Mesenchymal stem cell (in vitro differentiated cells and primary cell): ENCODE measurements around the gene DLX1.
A peak's percentile ranks its signal among the peaks of the same experiment; 100 is the strongest.

Source experiments
- DNase-seq: peaks from one replicate; pipeline ENCODE4 v3.0.0-alpha.2; 2013
- H2AFZ ChIP-seq: one replicate; pipeline ENCODE4 v1.6.1; 2013; ENCODE audit warnings: low read depth, mild to moderate bottlenecking, control low read depth, inconsistent platforms, low read length, moderate library complexity
- H2AK5ac ChIP-seq: 2 replicates; pipeline ENCODE4 v1.6.1; 2013; ENCODE audit warnings: low read length, moderate library complexity, mild to moderate bottlenecking, inconsistent platforms; ENCODE audit not compliant: severe bottlenecking
- H2BK120ac ChIP-seq: one replicate; pipeline ENCODE4 v1.6.1; 2013; ENCODE audit warnings: low read depth, mild to moderate bottlenecking, inconsistent platforms, low read length, moderate library complexity
- H2BK12ac ChIP-seq, 2 experiments: one replicate each; pipeline ENCODE4 v1.6.1; 2013; ENCODE audit warnings: inconsistent platforms in 2 of 2, low read length in 2 of 2, mild to moderate bottlenecking in 2 of 2, moderate library complexity in 2 of 2, control low read depth in 1 of 2
- H2BK15ac ChIP-seq: one replicate; pipeline ENCODE4 v1.6.1; 2013; ENCODE audit warnings: mild to moderate bottlenecking, low read depth, inconsistent platforms; ENCODE audit not compliant: poor library complexity, severe bottlenecking
- H2BK5ac ChIP-seq: 2 replicates; pipeline ENCODE4 v1.6.1; 2013; ENCODE audit warnings: low read depth, mild to moderate bottlenecking, low read length, control low read depth, inconsistent platforms; ENCODE audit not compliant: poor library complexity, severe bottlenecking
- H3K14ac ChIP-seq, 2 experiments: one replicate each; pipeline ENCODE4 v1.6.1; 2013; ENCODE audit warnings: inconsistent platforms in 2 of 2, low read length in 2 of 2, control low read depth in 1 of 2, mild to moderate bottlenecking in 1 of 2, moderate library complexity in 1 of 2
- H3K18ac ChIP-seq, 2 experiments: one replicate each; pipeline ENCODE4 v1.6.1; 2013; ENCODE audit warnings: inconsistent platforms in 2 of 2, low read length in 2 of 2, control low read depth in 1 of 2, low read depth in 1 of 2, mild to moderate bottlenecking in 1 of 2
- H3K23ac ChIP-seq, 2 experiments: one replicate each; pipeline ENCODE4 v1.6.1; 2013; ENCODE audit warnings: inconsistent platforms in 2 of 2, low read length in 2 of 2, mild to moderate bottlenecking in 2 of 2, moderate library complexity in 2 of 2, control low read depth in 1 of 2
- H3K27ac ChIP-seq: 2 replicates; pipeline ENCODE4 v1.5.1; 2013; ENCODE audit warnings: mild to moderate bottlenecking, moderate library complexity, low read length, control low read depth, inconsistent platforms; ENCODE audit not compliant: poor library complexity, severe bottlenecking
- H3K27me3 ChIP-seq, 2 experiments: 2 replicates each; pipeline versions ENCODE4 v1.6.1 to v1.7.0; 2013; ENCODE audit warnings: low read length in 2 of 2, mild to moderate bottlenecking in 2 of 2, moderate library complexity in 2 of 2, control low read depth in 1 of 2, inconsistent platforms in 1 of 2; ENCODE audit not compliant: control insufficient read depth in 1 of 2, insufficient read depth in 1 of 2
- H3K36me3 ChIP-seq, 2 experiments: 2 replicates each; pipeline versions ENCODE4 v1.6.1 to v1.7.0; 2013; ENCODE audit warnings: low read length in 2 of 2, control low read depth in 1 of 2, inconsistent platforms in 1 of 2, low read depth in 1 of 2, mild to moderate bottlenecking in 1 of 2; ENCODE audit not compliant: insufficient read depth in 2 of 2, control insufficient read depth in 1 of 2
- H3K4ac ChIP-seq, 2 experiments: one replicate each; pipeline ENCODE4 v1.6.1; 2013; ENCODE audit warnings: inconsistent platforms in 2 of 2, low read length in 2 of 2, mild to moderate bottlenecking in 2 of 2, moderate library complexity in 2 of 2, control low read depth in 1 of 2, low read depth in 1 of 2
- H3K4me1 ChIP-seq: 2 replicates; pipeline ENCODE4 v1.6.1; 2013; ENCODE audit warnings: low read depth, low read length, control low read depth; ENCODE audit not compliant: control insufficient read depth, insufficient read depth
- H3K4me2 ChIP-seq: 2 replicates; pipeline ENCODE4 v1.6.1; 2013; ENCODE audit warnings: low read length, mild to moderate bottlenecking, inconsistent platforms; ENCODE audit not compliant: poor library complexity, severe bottlenecking
- H3K4me3 ChIP-seq, 2 experiments: 2 replicates each; pipeline versions ENCODE4 v1.5.1 to v1.7.0; 2013; ENCODE audit warnings: low read length in 2 of 2, mild to moderate bottlenecking in 2 of 2, control low read depth in 1 of 2, low read depth in 1 of 2; ENCODE audit not compliant: insufficient read depth in 1 of 2
- H3K79me1 ChIP-seq: replicated peaks from 2 replicates; pipeline ENCODE4 v1.6.1; 2013; ENCODE audit warnings: mild to moderate bottlenecking, control low read depth, low read length, inconsistent platforms; ENCODE audit not compliant: poor library complexity, severe bottlenecking
- H3K9ac ChIP-seq: 2 replicates; pipeline ENCODE4 v1.7.0; 2013; ENCODE audit warnings: mild to moderate bottlenecking, low read length, moderate library complexity
- H3K9me3 ChIP-seq: 2 replicates; pipeline ENCODE4 v1.7.0; 2013; ENCODE audit warnings: mild to moderate bottlenecking, low read length; ENCODE audit not compliant: control insufficient read depth
- H4K8ac ChIP-seq: one replicate; pipeline ENCODE4 v1.6.1; 2013; ENCODE audit warnings: inconsistent platforms, mild to moderate bottlenecking, low read length, moderate library complexity
- H4K91ac ChIP-seq: one replicate; pipeline ENCODE4 v1.6.1; 2013; ENCODE audit warnings: mild to moderate bottlenecking, low read length, inconsistent platforms
- WGBS: methylation state at CpG from one replicate; pipeline ENCODE4 v1.1.7; 2013; ENCODE audit warnings: mixed read lengths; 5-methylcytosine and 5-hydroxymethylcytosine counted together

Gene DLX1

DNA sequence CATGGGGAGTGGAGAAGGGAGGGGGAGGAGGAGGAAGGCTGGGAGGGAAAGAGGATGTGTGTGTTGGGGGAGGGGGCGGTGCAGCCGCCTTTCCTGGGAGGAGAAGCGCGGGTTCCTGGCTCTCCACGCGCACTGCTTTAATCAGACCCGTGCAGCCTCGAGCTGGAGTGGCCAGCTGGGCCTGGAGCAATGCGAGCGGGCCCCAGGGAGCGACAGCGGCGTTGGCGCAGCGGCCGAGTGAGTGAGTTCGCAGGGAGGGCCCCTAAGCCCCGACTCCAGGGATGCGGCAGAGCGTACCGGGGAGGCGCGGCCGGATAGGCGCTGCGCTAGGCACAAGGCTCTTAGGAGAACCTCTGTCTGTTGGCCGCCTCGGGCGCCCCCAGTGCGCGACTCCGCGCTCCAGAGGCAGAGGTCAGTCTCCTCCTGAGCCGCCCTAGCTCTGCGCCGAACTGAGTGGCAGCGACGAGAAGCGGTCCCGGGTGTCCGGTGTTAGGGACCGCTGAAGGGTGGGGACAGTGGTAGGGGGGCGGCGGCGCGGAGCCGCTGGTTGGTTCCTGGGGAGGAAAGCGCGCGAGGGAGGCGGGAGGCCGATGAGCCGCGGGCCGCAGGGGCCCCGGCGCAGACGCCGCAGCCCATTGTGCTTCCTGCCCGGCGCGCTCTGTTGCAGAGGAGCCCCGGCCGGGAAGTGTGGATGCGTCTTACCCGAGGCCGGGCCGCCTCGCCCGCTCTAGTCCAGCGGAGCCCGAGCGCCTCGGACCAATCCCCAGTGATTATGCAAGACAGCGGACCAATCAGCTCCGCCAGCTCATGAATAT lies 455 bp upstream of the DLX1 start:
- peaks cover 97% of the 10 kb centered on the region in 2 experiments for H3K27me3 ChIP-seq
- no peak overlapping the region for H2BK12ac ChIP-seq
- H4K91ac ChIP-seq = no peak overlapping the region
- H3K36me3 ChIP-seq = no peaks in the 10 kb centered on the region
- no peak overlapping the region for H2AK5ac ChIP-seq
- no peak overlapping the region for H2BK5ac ChIP-seq
- H2BK15ac ChIP-seq = peak overlapping the region; percentile 39
- peak overlapping the region in 1 of 2 experiments; percentile 34 for H3K18ac ChIP-seq
- peak overlapping the region; percentile 50 to 74 for H3K4me3 ChIP-seq
- H3K4me2 ChIP-seq = peak overlapping the region; percentile 93
- H3K4me1 ChIP-seq = peaks cover 42% of the 10 kb centered on the region
- under 1% methylated on average over 68 of the region's 76 CpGs for WGBS
- no peak overlapping the region for H3K27ac ChIP-seq
- H4K8ac ChIP-seq = no peak overlapping the region
- H2BK120ac ChIP-seq = no peak overlapping the region
- no peak overlapping the region for H3K4ac ChIP-seq
- peak overlapping the region; percentile 20 for H2AFZ ChIP-seq
- H3K79me1 ChIP-seq = no peaks in the 10 kb centered on the region
- no peak overlapping the region for H3K14ac ChIP-seq
- H3K9ac ChIP-seq = no peak overlapping the region
- peak; percentile 93 for DNase-seq
- H3K9me3 ChIP-seq = peaks cover 11% of the 10 kb centered on the region
- H3K23ac ChIP-seq = peak overlapping the region in 1 of 2 experiments; percentile 81

DNA sequence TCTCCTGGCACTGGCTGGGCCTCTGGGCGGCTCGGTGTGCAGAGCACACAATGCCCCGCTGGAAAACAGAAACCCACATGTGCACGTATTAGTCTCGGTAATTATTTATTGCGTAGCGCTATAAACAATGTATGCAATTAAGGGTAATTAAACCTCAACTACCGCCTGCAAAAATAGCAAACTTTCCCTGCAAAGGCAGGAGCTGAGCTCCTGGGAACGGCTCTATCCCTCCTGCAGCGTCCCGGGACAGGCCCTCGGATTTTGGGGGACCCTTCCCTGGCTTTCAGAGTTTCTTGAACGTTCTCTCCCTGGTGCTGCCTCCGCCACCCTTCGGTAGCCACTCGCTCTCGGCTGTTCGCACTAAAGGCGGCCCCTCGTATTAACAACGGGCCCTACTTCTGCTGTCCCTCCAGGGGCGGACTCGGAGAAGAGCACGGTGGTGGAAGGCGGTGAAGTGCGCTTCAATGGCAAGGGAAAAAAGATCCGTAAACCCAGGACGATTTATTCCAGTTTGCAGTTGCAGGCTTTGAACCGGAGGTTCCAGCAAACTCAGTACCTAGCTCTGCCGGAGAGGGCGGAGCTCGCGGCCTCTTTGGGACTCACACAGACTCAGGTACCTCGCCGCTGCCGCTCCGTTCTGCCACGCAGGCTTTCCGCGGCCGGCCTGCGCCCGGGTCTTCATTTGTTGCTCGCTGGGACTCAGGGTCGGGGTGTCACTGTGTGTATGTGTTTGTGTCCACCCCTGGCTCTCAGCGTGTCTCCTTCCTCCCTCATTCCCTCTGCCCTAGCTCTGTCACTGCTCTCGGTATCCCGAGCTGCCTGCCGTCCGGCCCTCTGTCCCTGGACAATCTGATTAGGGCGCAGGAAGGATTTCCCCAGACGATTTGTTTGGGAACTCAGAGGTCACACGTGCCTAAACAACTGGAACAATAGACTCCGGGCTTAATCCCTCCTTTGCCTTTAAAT lies 1.2 kb downstream of the DLX1 start:
- H3K18ac ChIP-seq = no peak overlapping the region
- H3K4me1 ChIP-seq = peaks cover 34% of the 10 kb centered on the region
- no peak overlapping the region for H3K9ac ChIP-seq
- no peaks in the 10 kb centered on the region for H3K79me1 ChIP-seq
- H3K9me3 ChIP-seq = peaks cover 9% of the 10 kb centered on the region
- H2AFZ ChIP-seq = no peak overlapping the region
- DNase-seq = no peak
- H2BK12ac ChIP-seq = no peak overlapping the region
- no peak overlapping the region for H4K91ac ChIP-seq
- 3% methylated on average over 41 of the region's 54 CpGs for WGBS
- peak overlapping the region; percentile 93 for H3K4me2 ChIP-seq
- H3K23ac ChIP-seq = peak overlapping the region; percentile 51 to 56
- no peak overlapping the region for H2BK15ac ChIP-seq
- no peaks in the 10 kb centered on the region for H3K36me3 ChIP-seq
- peaks cover 94 to 97% of the 10 kb centered on the region in 2 experiments for H3K27me3 ChIP-seq
- no peak overlapping the region for H3K27ac ChIP-seq
- no peak overlapping the region for H3K4ac ChIP-seq
- H2AK5ac ChIP-seq = no peak overlapping the region
- H2BK120ac ChIP-seq = no peak overlapping the region
- no peak overlapping the region for H4K8ac ChIP-seq
- H2BK5ac ChIP-seq = no peak overlapping the region
- no peak overlapping the region for H3K14ac ChIP-seq
- H3K4me3 ChIP-seq = no peak overlapping the region

GRCh38 chr2:172087207-172087779 lies 2.0 kb downstream of the DLX1 start:
- Histone ChIP-seq H3K4me3 (no peak overlapping the region), H3K4me2 (no peak overlapping the region), H3K9me3 (peaks cover 6% of the 10 kb centered on the region), H3K27me3 (peaks cover 94 to 97% of the 10 kb centered on the region in 2 experiments), H2BK5ac (no peak overlapping the region), H3K36me3 (no peaks in the 10 kb centered on the region), H4K91ac (no peak overlapping the region), H2AK5ac (no peak overlapping the region), H3K27ac (no peak overlapping the region), H3K23ac (no peak overlapping the region), H4K8ac (no peak overlapping the region), H3K4ac (no peak overlapping the region), H3K79me1 (no peaks in the 10 kb centered on the region), H3K14ac (no peak overlapping the region), H2AFZ (no peak overlapping the region), H2BK12ac (no peak overlapping the region), H2BK120ac (no peak overlapping the region), H3K9ac (no peak overlapping the region), H3K18ac (no peak overlapping the region), H2BK15ac (no peak overlapping the region), H3K4me1 (peaks cover 34% of the 10 kb centered on the region)
- under 1% methylated on average over 24 of the region's 31 CpGs for WGBS
- DNase-seq = no peak
